ENCODE data around the gene NPBWR2.

Gene NPBWR2

GRCh38 chr20:64067005-64067632 lies 40.2 kb downstream of the NPBWR2 start:
- no peak for DNase-seq (ENCODE audit: extremely low spot score)
- CTCF ChIA-PET, result interaction anchor here (1.1 to 1.3 kb wide), 2 partner anchors 10 to 303 kb away, joined by 3 to 7 read pairs; no protein-coding TSS in a partner anchor
- no peak for TF ChIP-seq CTCF (IDR thresholded peaks at IDR 0.05; ENCODE audit: control extremely low read depth, extremely low read depth, low read depth, missing control alignments)
- POLR2A ChIA-PET, result no interaction called here

GRCh38 chr20:64065974-64066343 lies 41.4 kb downstream of the NPBWR2 start:
- peak; percentile 81 for DNase-seq (ENCODE audit: extremely low spot score)
- TF ChIP-seq CTCF (IDR thresholded peaks at IDR 0.05; ENCODE audit: control extremely low read depth, extremely low read depth, low read depth, missing control alignments), result no peak
- ChIA-PET POLR2A (no interaction called here), CTCF (interaction anchor here (0.9 to 1.3 kb wide), 3 partner anchors 9 to 14 kb away, joined by 3 to 7 read pairs (median 3); partner anchors contain the start of genes OPRL1 and RGS19)

GRCh38 chr20:64065062-64065973 lies 42.0 kb downstream of the NPBWR2 start:
- CTCF ChIA-PET, result interaction anchor here (0.9 to 1.9 kb wide), 4 partner anchors 8 to 25 kb away, joined by 3 to 7 read pairs (median 4); partner anchors contain the start of genes OPRL1 and RGS19
- POLR2A ChIA-PET, result no interaction called here
- TF ChIP-seq CTCF (IDR thresholded peaks at IDR 0.05; ENCODE audit: control extremely low read depth, extremely low read depth, low read depth, missing control alignments), result no peak
- no peak for DNase-seq (ENCODE audit: extremely low spot score)

- no peak for TF ChIP-seq CTCF (IDR thresholded peaks at IDR 0.05; ENCODE audit: control extremely low read depth, extremely low read depth, low read depth, missing control alignments)
- ChIA-PET CTCF (interaction anchor here (0.6 to 1.9 kb wide), 2 partner anchors 13 to 24 kb away, joined by 3 to 5 read pairs; no protein-coding TSS in a partner anchor), POLR2A (no interaction called here)
- no peak for DNase-seq (ENCODE audit: extremely low spot score)
These were observed 43.1 kb downstream of the NPBWR2 start for GRCh38 chr20:64064145-64064698.

- DNase-seq (ENCODE audit: extremely low spot score), result peak; percentile 52
- POLR2A ChIA-PET, result no interaction called here
- CTCF ChIA-PET, result interaction anchor here (1.0 to 1.9 kb wide), 5 partner anchors 10 to 83 kb away, joined by 5 to 13 read pairs (median 7); partner anchors contain the start of genes PRPF6 and SAMD10
- no peak for TF ChIP-seq CTCF (IDR thresholded peaks at IDR 0.05; ENCODE audit: control extremely low read depth, extremely low read depth, low read depth, missing control alignments)
These were observed 43.8 kb downstream of the NPBWR2 start for GRCh38 chr20:64063389-64064144.

Measured in GM10248 (cell line).